ENCODE data around the gene TBC1D14.
"Not testable (repeated sequence)": the region's sequence is repeated elsewhere in the genome, so short reads cannot be mapped to it uniquely, and the experiment has no call there.

The TBC1D14 gene

GRCh38 chr4:6910340-6910959 is 824 bp downstream of the TBC1D14 start:
- DNase-seq (ENCODE audit: low read depth), result no peak

GRCh38 chr4:6910960-6911874 is 1.6 kb downstream of the TBC1D14 start:
- no peak for DNase-seq (ENCODE audit: low read depth)

- DNase-seq (ENCODE audit: low read depth), result not testable (repeated sequence)
Observed at GRCh38 chr4:6911917-6912316, 2.3 kb downstream of the TBC1D14 start.

GRCh38 chr4:6912441-6912840 is 2.8 kb downstream of the TBC1D14 start:
- DNase-seq (ENCODE audit: low read depth), result no peak

GRCh38 chr4:6913350-6913905 is 3.8 kb downstream of the TBC1D14 start:
- no peak for DNase-seq (ENCODE audit: low read depth)

GRCh38 chr4:6914448-6914847 is 4.8 kb downstream of the TBC1D14 start:
- DNase-seq (ENCODE audit: low read depth), result no peak

GRCh38 chr4:6915041-6916005 is 5.7 kb downstream of the TBC1D14 start:
- DNase-seq (ENCODE audit: low read depth), result no peak

GRCh38 chr4:6916069-6916586 is 6.5 kb downstream of the TBC1D14 start:
- DNase-seq (ENCODE audit: low read depth), result no peak

GRCh38 chr4:6916587-6917460 is 7.2 kb downstream of the TBC1D14 start:
- peak; percentile 65 for DNase-seq (ENCODE audit: low read depth)

- no peak for DNase-seq (ENCODE audit: low read depth)
Observed at GRCh38 chr4:6917461-6918271, 8.0 kb downstream of the TBC1D14 start.

GRCh38 chr4:6918338-6918737 is 8.7 kb downstream of the TBC1D14 start:
- DNase-seq (ENCODE audit: low read depth), result no peak

GRCh38 chr4:6920171-6920570 is 10.5 kb downstream of the TBC1D14 start:
- no peak for DNase-seq (ENCODE audit: low read depth)

- no peak for DNase-seq (ENCODE audit: low read depth)
Observed at GRCh38 chr4:6923507-6923906, 13.9 kb downstream of the TBC1D14 start.

GRCh38 chr4:6924361-6924779 is 14.7 kb downstream of the TBC1D14 start:
- no peak for DNase-seq (ENCODE audit: low read depth)

- no peak for DNase-seq (ENCODE audit: low read depth)
Observed at GRCh38 chr4:6925357-6925836, 15.8 kb downstream of the TBC1D14 start.

- no peak for DNase-seq (ENCODE audit: low read depth)
Observed at GRCh38 chr4:6926081-6926480, 16.5 kb downstream of the TBC1D14 start.

GRCh38 chr4:6926681-6927478 is 17.3 kb downstream of the TBC1D14 start:
- DNase-seq (ENCODE audit: low read depth), result peak; percentile 62

- DNase-seq (ENCODE audit: low read depth), result no peak
Observed at GRCh38 chr4:6928081-6928480, 18.5 kb downstream of the TBC1D14 start.

- DNase-seq (ENCODE audit: low read depth), result no peak
Observed at GRCh38 chr4:6929339-6929811, 19.7 kb downstream of the TBC1D14 start.

Measured in T-helper 22 cell (primary cell).